Bladder microvascular endothelial cell (primary cell): ENCODE results near the gene EN1. TPM values are rescaled to one million over a fixed set of nuclear protein-coding genes. Genes with fewer than 3 reads are reported as not detected.

ENCODE experiments used
- total RNA-seq: library from RNA; depleted of rRNA; stranded (reverse); fragments of >200 nt; gene quantifications from 2 replicates; pipeline ENCODE4 v1.2.3, GENCODE V29; 2014

EN1 gene
- not detected in 2 replicates for total RNA-seq

GRCh38 chr2:118846953-118847761 is at the start of gene EN1:
Gene EN1 (minus strand): TSS chr2:118847648. CDS start chr2:118847167, 481 bp downstream.

Other genes starting within 250 kb of the EN1 start
- gene MARCO, start 94.5 kb upstream of the EN1 start, total RNA-seq, result not detected in 2 replicates